ENCODE results near the gene NETO2. TPM values are rescaled to one million over a fixed set of nuclear protein-coding genes. Genes with fewer than 3 reads are reported as not detected.

Gene NETO2
- total and polyA plus RNA-seq, 9 of the 15 experiments (the other 6 are each of a cell fraction or from before 2014, with no cell fraction given): 4.1 to 37.0 (median 22.2) TPM

DNA sequence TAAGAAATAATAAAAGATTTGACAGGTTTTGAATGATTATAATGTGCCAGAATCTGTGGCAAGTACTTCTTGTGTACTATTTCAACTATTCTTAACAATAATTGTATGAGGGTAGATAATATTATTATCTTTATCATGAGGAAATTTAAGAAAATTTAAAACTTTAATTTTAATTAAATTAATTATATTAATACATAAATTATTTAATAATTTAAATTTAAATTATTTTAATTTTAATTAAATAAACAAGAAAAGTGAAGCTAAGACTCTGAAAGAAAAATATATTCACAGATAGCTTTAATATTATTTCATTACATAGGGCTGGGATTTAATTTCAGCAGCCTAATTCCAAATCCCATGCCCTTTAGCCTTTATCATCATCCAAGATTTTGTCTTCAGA is 31.4 kb upstream of the NETO2 start:
- FAIRE-seq (no peak), ATAC-seq (no peak), DNase-seq (ENCODE audit: extremely low read depth in 1 of 4, low spot score in 3 of 4) (no peak)
- CTCF ChIA-PET (ENCODE audit: low intra/inter-chr PET ratio): no interaction called here
- no peaks in the 10 kb centered on the region for H3K27me3 ChIP-seq (ENCODE audit: control insufficient read depth in 2 of 2, insufficient read depth in 2 of 2, low read length in 2 of 2)
- intact Hi-C loops (cut with micrococcal nuclease) (no loop called here), in situ Hi-C loops (cut with MboI) (no loop called here)
- no peaks in the 10 kb centered on the region for H3K79me2 ChIP-seq (ENCODE audit: control insufficient read depth, insufficient read depth, low read length)
- no peaks in the 10 kb centered on the region; the same call in 2 of the 3 replicates for H3K36me3 ChIP-seq (ENCODE audit: control insufficient read depth, insufficient read depth, low read length)
- H3K9me3 ChIP-seq (replicated peaks; ENCODE audit: control insufficient read depth, insufficient read depth, low read depth, low read length): no peaks in the 10 kb centered on the region
- no peak overlapping the region for H3K27ac ChIP-seq (ENCODE audit: extremely low read depth, low read depth, low read length)
- BruUV-seq (replicated peaks): no TSS peak
- H3K4me3 ChIP-seq: no peak overlapping the region
- H3K4me2 ChIP-seq (ENCODE audit: insufficient read depth, low read length): no peak overlapping the region
- POLR2A ChIA-PET: no interaction called here
- H3K9me1 ChIP-seq (ENCODE audit: control insufficient read depth, insufficient read depth, low read length): no peaks in the 10 kb centered on the region
- no peak overlapping the region for H2AFZ ChIP-seq (ENCODE audit: low read depth, low read length)
- H4K20me1 ChIP-seq (replicated peaks; ENCODE audit: control insufficient read depth, insufficient read depth, low read length): no peaks in the 10 kb centered on the region
- no peak overlapping the region for H3K9ac ChIP-seq (ENCODE audit: insufficient read depth in 1 of 2, low read depth in 2 of 2, low read length in 2 of 2)
- no peaks in the 10 kb centered on the region for H3K4me1 ChIP-seq (replicated peaks in 1 of 2; ENCODE audit: control insufficient read depth in 2 of 2, insufficient read depth in 2 of 2, low read length in 2 of 2)
- TF ChIP-seq CBX2 (IDR thresholded peaks at IDR 0.05; ENCODE audit: insufficient read depth, low read length, poor library complexity, severe bottlenecking) (no peak), ZNF146 (CRISPR knock-in tag; IDR thresholded peaks at IDR 0.05; ENCODE audit: unreplicated experiment) (no peak)
- TF ChIP-seq, protein P1, sequence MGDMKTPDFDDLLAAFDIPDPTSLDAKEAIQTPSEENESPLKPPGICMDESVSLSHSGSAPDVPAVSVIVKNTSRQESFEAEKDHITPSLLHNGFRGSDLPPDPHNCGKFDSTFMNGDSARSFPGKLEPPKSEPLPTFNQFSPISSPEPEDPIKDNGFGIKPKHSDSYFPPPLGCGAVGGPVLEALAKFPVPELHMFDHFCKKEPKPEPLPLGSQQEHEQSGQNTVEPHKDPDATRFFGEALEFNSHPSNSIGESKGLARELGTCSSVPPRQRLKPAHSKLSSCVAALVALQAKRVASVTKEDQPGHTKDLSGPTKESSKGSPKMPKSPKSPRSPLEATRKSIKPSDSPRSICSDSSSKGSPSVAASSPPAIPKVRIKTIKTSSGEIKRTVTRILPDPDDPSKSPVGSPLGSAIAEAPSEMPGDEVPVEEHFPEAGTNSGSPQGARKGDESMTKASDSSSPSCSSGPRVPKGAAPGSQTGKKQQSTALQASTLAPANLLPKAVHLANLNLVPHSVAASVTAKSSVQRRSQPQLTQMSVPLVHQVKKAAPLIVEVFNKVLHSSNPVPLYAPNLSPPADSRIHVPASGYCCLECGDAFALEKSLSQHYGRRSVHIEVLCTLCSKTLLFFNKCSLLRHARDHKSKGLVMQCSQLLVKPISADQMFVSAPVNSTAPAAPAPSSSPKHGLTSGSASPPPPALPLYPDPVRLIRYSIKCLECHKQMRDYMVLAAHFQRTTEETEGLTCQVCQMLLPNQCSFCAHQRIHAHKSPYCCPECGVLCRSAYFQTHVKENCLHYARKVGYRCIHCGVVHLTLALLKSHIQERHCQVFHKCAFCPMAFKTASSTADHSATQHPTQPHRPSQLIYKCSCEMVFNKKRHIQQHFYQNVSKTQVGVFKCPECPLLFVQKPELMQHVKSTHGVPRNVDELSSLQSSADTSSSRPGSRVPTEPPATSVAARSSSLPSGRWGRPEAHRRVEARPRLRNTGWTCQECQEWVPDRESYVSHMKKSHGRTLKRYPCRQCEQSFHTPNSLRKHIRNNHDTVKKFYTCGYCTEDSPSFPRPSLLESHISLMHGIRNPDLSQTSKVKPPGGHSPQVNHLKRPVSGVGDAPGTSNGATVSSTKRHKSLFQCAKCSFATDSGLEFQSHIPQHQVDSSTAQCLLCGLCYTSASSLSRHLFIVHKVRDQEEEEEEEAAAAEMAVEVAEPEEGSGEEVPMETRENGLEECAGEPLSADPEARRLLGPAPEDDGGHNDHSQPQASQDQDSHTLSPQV (IDR thresholded peaks at IDR 0.05): no peak
